HG02623 (cell line): ENCODE results near the gene RAP1A.
A peak's percentile ranks its signal among the peaks of the same experiment; 100 is the strongest.
"Not testable (repeated sequence)": the region's sequence is repeated elsewhere in the genome, so short reads cannot be mapped to it uniquely, and the experiment has no call there.

ENCODE experiments used
- ATAC-seq: cut with Tn5 transposase; IDR thresholded peaks from one replicate; pipeline ENCODE4 v1.9.1; 2021; ENCODE audit warnings: moderate library complexity; ENCODE audit not compliant: unreplicated experiment

The RAP1A gene

GRCh38 chr1:111597426-111597825 is 22.2 kb upstream of the RAP1A start:
- ATAC-seq: no peak

- no peak for ATAC-seq
These were observed 21.0 kb upstream of the RAP1A start for GRCh38 chr1:111598544-111598943.

GRCh38 chr1:111599781-111600693 is 19.6 kb upstream of the RAP1A start:
- ATAC-seq: no peak

GRCh38 chr1:111600886-111601386 is 18.7 kb upstream of the RAP1A start:
- ATAC-seq: peak; percentile 62

- ATAC-seq: no peak
These were observed 17.3 kb upstream of the RAP1A start for GRCh38 chr1:111602302-111602701.

- ATAC-seq: no peak
These were observed 16.6 kb upstream of the RAP1A start for GRCh38 chr1:111602974-111603373.

- ATAC-seq: peak; percentile 34
These were observed 15.6 kb upstream of the RAP1A start for GRCh38 chr1:111603979-111604378.

- ATAC-seq: no peak
These were observed 14.7 kb upstream of the RAP1A start for GRCh38 chr1:111604931-111605330.

- no peak for ATAC-seq
These were observed 14.0 kb upstream of the RAP1A start for GRCh38 chr1:111605576-111605975.

- ATAC-seq: not testable (repeated sequence)
These were observed 13.0 kb upstream of the RAP1A start for GRCh38 chr1:111606457-111607215.

- not testable (repeated sequence) for ATAC-seq
These were observed 11.1 kb upstream of the RAP1A start for GRCh38 chr1:111608528-111608927.

GRCh38 chr1:111611986-111612385 is 7.6 kb upstream of the RAP1A start:
- no peak for ATAC-seq

GRCh38 chr1:111615870-111616715 is 3.5 kb upstream of the RAP1A start:
- no peak for ATAC-seq

GRCh38 chr1:111618081-111618480 is 1.5 kb upstream of the RAP1A start:
- ATAC-seq: no peak

GRCh38 chr1:111618961-111619634 is 491 bp upstream of the RAP1A start:
- no peak for ATAC-seq

GRCh38 chr1:111620441-111620971 is 917 bp downstream of the RAP1A start:
- ATAC-seq: no peak

GRCh38 chr1:111621050-111621449 is 1.5 kb downstream of the RAP1A start:
- ATAC-seq: no peak

GRCh38 chr1:111622166-111622565 is 2.6 kb downstream of the RAP1A start:
- no peak for ATAC-seq

- no peak for ATAC-seq
These were observed 4.8 kb downstream of the RAP1A start for GRCh38 chr1:111624382-111624781.

- no peak for ATAC-seq
These were observed 5.7 kb downstream of the RAP1A start for GRCh38 chr1:111625276-111625675.
